OCI-LY7 (cell line): Measurements from ENCODE around the gene WDR4. TPM values are rescaled to one million over a fixed set of nuclear protein-coding genes. Genes with fewer than 3 reads are reported as not detected.

ENCODE experiments used
- BruUV-seq: library from RNA; stranded (reverse); fragments of 400-500 nt; replicated peaks from 2 replicates; lab custom pipeline; 2021; lab: Mats Ljungman, UMichigan
- CTCF ChIA-PET: fragments of 300-600 bp; sonication (Branson Sonifier 250); formaldehyde crosslinking; loops from one replicate; lab custom pipeline; 2022; ENCODE audit warnings: antibody characterized with exemption; ENCODE audit not compliant: unreplicated experiment; lab: Charles Lee
- POLR2A ChIA-PET: fragments of 300-600 bp; sonication (Branson Sonifier 250); formaldehyde crosslinking; loops from one replicate; lab custom pipeline; 2022; ENCODE audit warnings: antibody characterized with exemption; lab: Charles Lee
- DNase-seq: peaks from one replicate; pipeline ENCODE4 v3.0.0-alpha.2; 2015; ENCODE audit warnings: low spot score
- H2AFZ ChIP-seq: fragments of 200-600 bp; sonication (generic), shearing (Covaris generic); 2 replicates; pipeline ENCODE4 v1.6.1; 2014; ENCODE audit warnings: mild to moderate bottlenecking, antibody characterized with exemption, low read length, moderate library complexity
- H3K27ac ChIP-seq: fragments of 200-600 bp; sonication (generic); 2 replicates; pipeline ENCODE4 v1.5.1; 2014; ENCODE audit warnings: mixed run types, low read depth, mild to moderate bottlenecking, moderate library complexity, low read length, inconsistent platforms; ENCODE audit not compliant: poor library complexity, severe bottlenecking
- H3K36me3 ChIP-seq: fragments of 200-600 bp; sonication (generic); 2 replicates; pipeline ENCODE4 v1.6.1; 2014; ENCODE audit warnings: mild to moderate bottlenecking, antibody characterized with exemption, low read length, moderate library complexity, mixed read lengths; ENCODE audit not compliant: insufficient read depth
- H3K4me1 ChIP-seq: fragments of 200-600 bp; sonication (generic); 2 replicates; pipeline ENCODE4 v1.5.1; 2014; ENCODE audit warnings: mild to moderate bottlenecking, low read length; ENCODE audit not compliant: insufficient read depth, poor library complexity, severe bottlenecking
- H3K4me2 ChIP-seq: fragments of 200-600 bp; sonication (generic); 2 replicates; pipeline ENCODE4 v1.6.1; 2014; ENCODE audit warnings: mild to moderate bottlenecking, low read length
- H3K4me3 ChIP-seq: fragments of 200-600 bp; sonication (generic); 2 replicates; pipeline ENCODE4 v1.5.1; 2014; ENCODE audit warnings: mild to moderate bottlenecking, low read depth, low read length; ENCODE audit not compliant: poor library complexity, severe bottlenecking
- H3K79me2 ChIP-seq: fragments of 200-600 bp; sonication (generic); 2 replicates; pipeline ENCODE4 v1.6.1; 2016; ENCODE audit warnings: low read depth, mild to moderate bottlenecking, low read length, moderate library complexity, mixed read lengths; ENCODE audit not compliant: insufficient read depth
- H3K9me2 ChIP-seq: fragments of 200-600 bp; sonication (generic); 2 replicates; pipeline ENCODE4 v1.6.1; 2016; ENCODE audit warnings: mild to moderate bottlenecking, low read length, mixed read lengths; ENCODE audit not compliant: insufficient read depth
- H3K9me3 ChIP-seq: fragments of 200-600 bp; sonication (generic); 2 replicates; pipeline ENCODE4 v1.6.1; 2014; ENCODE audit warnings: mild to moderate bottlenecking, mixed run types, low read length, mixed read lengths
- H4K20me1 ChIP-seq: fragments of 200-600 bp; sonication (generic); 2 replicates; pipeline ENCODE4 v1.6.1; 2014; ENCODE audit warnings: mild to moderate bottlenecking, antibody characterized with exemption, low read length, moderate library complexity, mixed read lengths; ENCODE audit not compliant: insufficient read depth
- CTCF ChIP-seq: fragments of 200-600 bp; sonication (generic); conservative IDR thresholded peaks from 2 replicates; pipeline ENCODE4 v1.5.1; 2014; ENCODE audit warnings: mild to moderate bottlenecking, antibody characterized with exemption, low read length, moderate library complexity, mixed read lengths
- EZH2phosphoT487 ChIP-seq: fragments of 200-600 bp; sonication (generic); IDR thresholded peaks from 2 replicates; pipeline ENCODE4 v1.6.1; 2018; ENCODE audit warnings: low read depth, borderline replicate concordance, mild to moderate bottlenecking, mixed run types, antibody characterized with exemption, low read length, moderate library complexity, mixed read lengths
- intact Hi-C: fragments of 100-400 bp; cut with micrococcal nuclease; formaldehyde crosslinking; loops from one replicate; pipeline ENCODE4 v1.10.0; 2022; ENCODE audit not compliant: unreplicated experiment
- total RNA-seq, 2 experiments: library from RNA; depleted of rRNA in 1 of 2; stranded (reverse); fragments of >200 nt in 1 of 2; shearing (Covaris generic) in 1 of 2; gene quantifications; 2 replicates each; pipeline ENCODE4 v1.2.3, GENCODE V29; 2014 to 2022

Gene WDR4
- total RNA-seq, 2 experiments from 2014 or later, result 45.7 to 73.8 TPM

GRCh38 chr21:42873096-42873495, 6.2 kb downstream of the WDR4 start:
- Histone ChIP-seq H3K27ac (no peak overlapping the region), H3K9me2 (no peaks in the 10 kb centered on the region), H3K4me1 (peaks cover 10% of the 10 kb centered on the region), H3K36me3 (peaks cover 95% of the 10 kb centered on the region), H4K20me1 (peaks cover 6% of the 10 kb centered on the region; the same call in 1 of the 2 replicates), H2AFZ (no peak overlapping the region), H3K4me3 (no peak overlapping the region), H3K79me2 (peaks cover 43% of the 10 kb centered on the region), H3K9me3 (no peaks in the 10 kb centered on the region), H3K4me2 (no peak overlapping the region)
- BruUV-seq, result no TSS peak
- intact Hi-C loops, result no loop called here
- no peak for DNase-seq
- ChIA-PET CTCF (no interaction called here), POLR2A (no interaction called here)
- no peak for TF ChIP-seq CTCF
- TF ChIP-seq EZH2phosphoT487, result no peak

GRCh38 chr21:42868196-42868595, 11.1 kb downstream of the WDR4 start:
- Histone ChIP-seq H3K9me2 (no peaks in the 10 kb centered on the region), H3K4me3 (no peak overlapping the region), H3K27ac (no peak overlapping the region), H3K4me2 (no peak overlapping the region), H3K79me2 (peaks cover 50% of the 10 kb centered on the region), H3K9me3 (no peaks in the 10 kb centered on the region), H3K4me1 (no peaks in the 10 kb centered on the region), H2AFZ (no peak overlapping the region), H4K20me1 (peaks cover 12% of the 10 kb centered on the region; the same call in 1 of the 2 replicates), H3K36me3 (peaks cover 95% of the 10 kb centered on the region)
- DNase-seq, result no peak
- CTCF ChIA-PET, result no interaction called here
- BruUV-seq, result no TSS peak
- no peak for TF ChIP-seq CTCF
- TF ChIP-seq EZH2phosphoT487, result no peak
- intact Hi-C loops, result no loop called here
- POLR2A ChIA-PET, result no interaction called here

DNA sequence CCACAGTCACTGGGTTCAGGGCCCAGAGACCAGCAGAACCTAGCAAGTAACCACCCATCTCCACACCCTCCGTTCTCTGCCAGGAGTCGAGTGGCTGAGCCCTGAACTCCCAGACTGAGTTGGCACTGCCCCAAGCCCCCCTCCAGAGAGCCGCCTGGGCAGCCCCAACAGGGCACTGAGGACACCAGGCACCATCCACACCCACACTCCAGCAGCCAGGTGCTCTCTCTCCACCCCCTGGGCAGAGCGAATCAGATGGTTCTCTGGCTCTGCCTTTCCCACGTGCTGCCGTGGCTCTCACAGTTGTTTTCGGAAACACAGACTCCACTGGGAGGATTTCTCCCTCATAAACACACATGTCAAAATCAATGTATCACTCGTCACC, 13.6 kb downstream of the WDR4 start:
- Histone ChIP-seq H3K36me3 (peaks cover 93% of the 10 kb centered on the region), H2AFZ (no peak overlapping the region), H3K9me3 (no peaks in the 10 kb centered on the region), H3K9me2 (no peaks in the 10 kb centered on the region), H3K4me1 (no peaks in the 10 kb centered on the region), H3K79me2 (peaks cover 52% of the 10 kb centered on the region), H3K4me3 (no peak overlapping the region), H4K20me1 (peaks cover 12% of the 10 kb centered on the region; the same call in 1 of the 2 replicates), H3K4me2 (no peak overlapping the region), H3K27ac (no peak overlapping the region)
- DNase-seq, result no peak
- intact Hi-C loops, result no loop called here
- TF ChIP-seq EZH2phosphoT487, result no peak
- no peak for TF ChIP-seq CTCF
- POLR2A ChIA-PET, result no interaction called here
- CTCF ChIA-PET, result no interaction called here
- BruUV-seq, result no TSS peak
